ENCODE results near the gene PDXK.

- no peak for TF ChIP-seq CTCF (IDR thresholded peaks at IDR 0.05; ENCODE audit: control extremely low read depth in 1 of 3, insufficient read depth in 1 of 3, low read depth in 1 of 3, low read length in 3 of 3)
- no peak for TF ChIP-seq PHF8 (conservative IDR thresholded peaks at IDR 0.05; ENCODE audit: low read depth, low read length)
- TF ChIP-seq CHD1 (IDR thresholded peaks at IDR 0.05; ENCODE audit: low read depth, low read length), result no peak
- TF ChIP-seq SIN3A (conservative IDR thresholded peaks at IDR 0.05 in 1 of 2, IDR thresholded peaks at IDR 0.05 in 1 of 2; ENCODE audit: low read depth in 1 of 2, low read length in 2 of 2), result no peak
- no peak for TF ChIP-seq CREB1 (IDR thresholded peaks at IDR 0.05)
These were observed 43.1 kb upstream of the PDXK start for GRCh38 chr21:43675871-43676270.

Measured in H1 (cell line).